Activated T-helper 9 cell treated with anti-CD3 and anti-CD28 coated beads, Interleukin-2, amount 50 U/mL, for 16 hours (primary cell): ENCODE data around the gene F11R.
"Not testable (repeated sequence)": the region's sequence is repeated elsewhere in the genome, so short reads cannot be mapped to it uniquely, and the experiment has no call there.

ENCODE experiments used
- DNase-seq: peaks from one replicate; pipeline ENCODE4 v3.0.0-alpha.2; 2020; ENCODE audit warnings: low read depth

The F11R gene

DNA sequence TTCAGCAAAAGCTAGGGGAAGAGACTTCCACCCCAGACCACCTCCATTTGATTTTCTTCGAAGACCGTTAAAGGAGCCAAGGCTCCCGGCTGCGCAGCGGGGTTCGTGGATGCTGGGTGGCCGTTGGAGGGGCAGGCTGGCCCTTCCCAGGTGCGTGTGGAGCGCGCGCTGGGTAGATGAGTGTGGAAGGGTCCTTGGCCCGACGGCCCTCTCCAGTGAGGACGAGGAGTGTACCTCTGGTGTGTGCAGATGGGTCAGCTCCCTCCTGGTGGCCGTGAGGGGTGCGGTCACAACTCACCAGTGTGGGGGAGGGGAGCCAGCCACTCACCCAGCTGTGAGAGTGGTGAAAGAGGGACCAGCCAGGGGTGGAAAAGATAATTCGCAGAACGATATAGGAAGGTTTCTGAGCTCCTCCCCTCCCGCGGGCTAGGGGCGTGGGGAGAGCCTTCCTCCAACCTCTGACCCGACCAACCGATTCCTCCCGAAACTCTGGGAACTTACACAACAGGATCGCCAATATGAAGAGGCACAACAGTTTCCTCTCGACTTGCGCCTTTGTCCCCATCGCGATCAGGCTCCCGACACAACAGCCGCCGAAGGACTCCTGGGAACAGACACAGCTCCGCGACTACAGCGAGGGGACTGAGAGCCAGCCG is at the start of gene F11R:
Gene F11R (minus strand): TSS at position 644 of the 656 bp plus-strand sequence. CDS start 79 bp downstream, at position 565.
- no peak for DNase-seq

DNA sequence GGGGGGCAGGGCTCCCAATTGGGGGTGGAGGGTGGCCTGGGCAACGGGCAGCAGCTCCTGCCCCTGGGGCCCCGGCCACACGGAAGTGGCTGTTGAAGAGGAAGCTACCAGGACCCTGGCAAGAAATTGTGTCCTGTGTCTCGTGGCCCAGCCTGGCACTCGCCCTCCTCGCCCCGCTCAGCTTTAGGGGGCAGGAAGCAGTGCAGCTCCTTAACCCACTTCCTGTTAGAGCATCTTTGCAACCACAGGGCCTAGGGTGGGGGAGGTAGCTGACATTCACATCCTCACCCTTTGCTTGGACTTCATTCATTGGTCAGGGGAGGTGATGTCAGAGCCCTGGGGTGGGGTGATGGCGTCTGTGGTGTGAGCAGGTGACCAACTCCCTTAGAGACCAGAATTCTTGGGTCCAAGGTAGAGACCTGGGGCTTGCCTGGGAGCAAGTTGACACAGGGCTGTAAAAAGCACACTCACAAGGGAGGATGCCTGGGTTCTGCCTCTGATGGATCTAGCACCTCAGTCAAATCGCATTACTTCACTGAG is 48.8 kb upstream of the F11R start, which contains the start of gene ARHGAP30:
Gene ARHGAP30 (minus strand): TSS at position 161 of the 540 bp plus-strand sequence. CDS start 267 bp downstream, outside the sequence.
- DNase-seq, result peak; percentile 64

DNA sequence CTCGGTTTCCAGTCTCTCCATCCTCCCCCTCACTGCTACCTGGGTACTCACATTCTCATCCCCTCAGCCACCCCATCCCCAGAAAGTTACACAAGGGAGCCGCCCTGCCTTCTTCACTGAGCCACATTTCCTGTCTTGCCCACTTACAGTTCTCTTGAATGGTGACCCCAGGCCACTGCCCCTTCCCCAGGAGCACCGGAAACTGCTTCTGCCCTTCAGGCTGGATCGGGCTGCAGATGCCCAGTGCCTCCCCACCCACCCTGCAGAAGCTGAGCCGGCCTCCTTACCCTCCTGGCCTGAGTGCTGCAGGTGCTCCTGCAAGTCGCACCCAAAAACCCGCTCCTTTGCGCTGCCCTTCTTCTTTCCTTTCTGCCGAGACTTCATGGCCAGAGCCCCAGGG is 48.3 kb upstream of the F11R start:
- DNase-seq, result no peak

DNA sequence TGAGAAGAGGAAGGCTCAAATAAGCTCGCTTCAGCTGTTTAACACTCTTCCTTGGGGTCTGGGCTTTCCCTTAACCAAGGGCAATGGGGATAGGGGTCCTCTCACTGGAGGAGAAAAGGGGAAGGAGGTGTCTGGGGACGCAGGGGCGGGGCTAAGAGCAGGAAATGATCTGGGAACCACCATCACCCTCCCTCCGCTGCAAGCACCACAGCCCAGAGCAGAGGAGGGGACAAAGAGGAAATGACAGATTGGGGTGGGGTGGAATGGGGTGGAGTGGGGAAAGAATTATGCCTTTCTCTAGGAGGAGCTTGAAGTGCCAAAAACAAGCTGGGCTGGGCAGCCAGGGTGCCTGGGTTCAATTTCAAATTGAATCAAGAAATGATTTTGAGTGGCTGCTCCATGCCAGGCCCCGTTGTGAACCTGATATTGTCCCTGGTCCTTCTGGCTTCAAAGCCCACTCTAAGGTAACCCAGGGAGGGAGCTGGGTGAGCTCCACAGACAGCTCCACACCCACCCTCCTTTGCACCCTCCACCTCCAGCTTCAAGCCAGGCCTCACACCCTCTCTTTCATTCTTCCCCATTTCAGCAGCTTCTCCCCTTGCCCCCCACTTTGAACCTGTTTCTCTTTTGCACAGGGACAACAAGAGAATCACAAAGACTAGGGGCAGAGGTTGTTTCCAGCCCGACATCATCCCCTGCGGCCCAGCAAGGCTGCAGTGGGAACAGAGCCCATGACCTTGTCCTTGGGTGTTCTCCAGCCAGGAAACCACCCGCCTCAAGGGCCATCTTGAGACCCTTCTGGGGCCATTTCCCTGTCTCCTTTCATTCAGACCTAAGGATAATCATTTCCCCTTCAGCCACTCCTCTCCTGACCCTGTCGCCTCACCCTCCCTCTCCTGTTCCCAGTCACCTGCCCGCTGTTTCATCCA is 47.6 kb upstream of the F11R start:
- peak; percentile 63 for DNase-seq

DNA sequence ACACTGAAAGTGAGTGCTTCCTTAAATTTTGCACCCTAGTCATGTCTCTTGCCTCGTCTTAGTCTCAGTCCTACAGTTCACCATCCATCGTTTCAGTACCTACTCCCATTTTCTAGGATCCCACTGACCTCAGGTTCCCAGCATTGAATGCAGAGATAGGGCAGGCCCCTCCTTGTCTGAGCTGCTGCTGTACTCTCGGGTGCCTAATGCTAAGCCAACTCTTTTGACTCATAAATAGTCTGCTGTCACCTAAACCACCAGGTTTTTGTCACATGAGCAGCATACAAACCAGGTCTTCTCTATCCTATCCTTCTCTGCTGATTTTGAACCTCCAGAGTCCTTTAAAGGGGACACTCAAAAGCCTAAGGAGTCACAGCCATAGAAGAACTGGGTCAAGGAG is 45.7 kb upstream of the F11R start:
- DNase-seq, result no peak

DNA sequence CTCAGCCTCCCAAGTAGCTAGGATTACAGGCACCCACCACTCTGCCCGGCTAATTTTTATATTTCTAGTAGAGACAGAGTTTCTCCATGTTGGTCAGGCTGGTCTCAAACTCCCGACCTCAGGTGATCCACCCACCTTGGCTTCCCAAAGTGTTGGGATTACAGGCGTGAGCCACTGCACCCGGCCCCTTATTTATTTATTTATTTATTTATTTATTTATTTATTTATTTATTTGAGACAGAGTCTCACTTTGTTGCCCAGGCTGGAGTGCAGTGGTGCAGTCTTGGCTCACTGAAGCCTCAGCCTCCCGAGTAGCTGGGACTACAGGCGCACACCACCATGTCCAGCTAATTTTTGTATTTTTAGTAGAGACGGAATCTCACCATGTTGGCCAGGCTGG is 44.7 kb upstream of the F11R start:
- DNase-seq, result not testable (repeated sequence)

DNA sequence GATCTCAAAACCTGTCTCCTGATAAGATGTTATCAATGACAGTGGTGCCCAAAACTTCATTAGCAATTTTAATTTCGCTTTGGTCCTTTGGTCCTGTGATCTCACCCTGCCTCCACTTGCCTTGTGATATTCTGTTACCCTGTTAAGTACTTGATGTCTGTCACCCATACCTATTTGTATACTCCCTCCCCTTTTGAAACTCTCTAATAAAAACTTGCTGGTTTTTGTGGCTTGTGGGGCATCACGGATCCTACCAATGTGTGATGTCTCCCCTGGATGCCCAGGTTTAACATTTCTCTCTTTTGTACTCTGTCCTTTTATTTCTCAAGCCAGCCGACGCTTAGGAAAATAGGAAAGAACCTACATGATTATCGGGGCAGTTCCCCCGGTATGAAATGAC is 43.0 kb upstream of the F11R start:
- DNase-seq, result not testable (repeated sequence)

DNA sequence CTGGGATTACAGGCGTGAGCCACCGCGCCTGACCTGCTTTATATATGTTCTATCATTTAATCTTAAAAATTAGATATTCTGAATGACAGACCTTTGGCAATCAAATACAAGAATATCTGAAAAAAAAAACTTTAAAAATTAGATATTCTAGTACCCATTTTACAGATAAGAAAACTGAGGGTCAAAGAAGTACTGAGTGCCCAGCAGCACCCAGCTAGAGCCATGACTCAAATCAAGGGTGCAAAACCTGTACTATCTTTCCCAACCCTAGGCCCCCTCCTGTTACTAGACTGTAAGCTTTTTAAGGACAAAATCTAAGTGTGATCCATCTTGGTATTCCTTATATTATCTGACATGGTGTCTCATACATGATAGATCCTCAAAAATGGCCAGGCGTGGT is 40.5 kb upstream of the F11R start:
- no peak for DNase-seq

DNA sequence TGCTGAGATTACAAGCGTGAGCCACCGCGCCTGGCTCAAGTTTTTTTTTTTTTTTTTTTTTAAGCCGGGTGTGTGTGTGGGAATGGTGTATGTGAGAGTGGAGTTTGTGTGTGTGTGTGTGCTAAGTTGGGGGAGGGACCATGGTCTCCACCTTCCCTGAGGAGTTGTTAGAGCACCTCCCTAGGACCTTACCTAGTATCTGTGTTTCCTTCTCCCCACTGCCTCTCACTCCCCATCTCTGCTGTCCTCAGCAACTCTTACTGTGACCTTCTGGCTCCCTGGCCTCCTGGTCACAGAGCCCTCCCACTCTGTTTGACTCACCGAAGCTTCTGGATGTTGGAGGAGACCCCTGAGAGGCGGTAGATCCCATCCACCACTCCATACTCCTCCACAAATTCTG is 38.3 kb upstream of the F11R start:
- DNase-seq, result no peak

DNA sequence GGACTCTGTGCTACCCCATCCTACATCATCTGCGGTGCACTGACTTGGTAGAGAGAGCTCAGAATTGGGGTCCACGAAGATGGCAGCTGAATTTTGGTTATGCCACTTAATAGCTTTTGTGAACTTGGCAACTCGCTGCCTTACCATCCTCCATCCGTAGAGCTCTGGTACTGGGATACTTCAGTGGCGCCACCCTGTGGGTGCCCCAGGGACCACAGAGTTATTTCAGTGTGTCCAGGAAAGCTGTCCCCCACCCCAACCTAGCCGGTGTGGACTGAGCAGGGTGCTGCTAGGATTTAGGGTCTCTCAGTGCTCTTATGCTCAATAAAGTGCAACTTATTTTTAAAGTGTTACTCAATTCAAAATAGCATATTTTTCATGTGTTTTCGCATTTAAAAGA is 33.9 kb upstream of the F11R start:
- DNase-seq, result no peak

DNA sequence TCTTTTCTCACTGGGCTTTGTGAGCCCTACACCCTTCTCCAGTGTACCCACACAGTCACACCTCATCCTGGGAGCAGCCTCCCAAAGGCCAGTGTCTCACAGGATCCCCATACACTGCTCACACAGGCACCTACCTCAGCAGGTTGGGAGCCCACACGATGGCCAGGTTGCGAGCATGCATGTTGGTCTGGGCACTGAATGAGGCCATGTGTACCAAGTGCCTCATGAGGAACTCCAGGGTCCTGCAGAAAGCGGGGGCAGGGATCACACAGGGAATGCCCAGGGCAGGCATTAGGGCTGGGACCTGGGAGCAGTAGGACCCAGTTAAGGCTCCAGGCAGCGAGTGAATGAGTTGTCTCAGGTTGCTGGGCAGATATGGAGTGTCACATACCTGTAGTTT is 33.3 kb upstream of the F11R start:
- no peak for DNase-seq

DNA sequence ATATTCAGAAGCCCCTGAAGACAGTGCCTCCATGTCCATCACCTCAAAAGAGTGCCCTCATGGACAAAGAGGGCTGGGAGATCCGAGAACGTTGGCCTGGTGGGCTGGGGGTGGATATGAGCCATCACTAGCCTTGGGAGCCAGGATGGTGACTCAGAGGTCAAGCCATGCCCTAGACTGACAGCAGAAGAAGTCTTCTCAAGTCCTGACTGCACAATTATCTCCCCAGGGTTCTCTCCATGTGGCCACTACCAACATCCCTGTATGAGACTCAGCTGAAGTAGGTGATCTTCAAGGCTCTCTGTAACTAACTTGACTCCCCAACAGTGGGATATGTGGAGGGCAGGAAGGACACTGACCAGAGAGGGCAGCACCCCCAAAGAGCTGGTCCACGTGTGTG is 31.9 kb upstream of the F11R start:
- no peak for DNase-seq

DNA sequence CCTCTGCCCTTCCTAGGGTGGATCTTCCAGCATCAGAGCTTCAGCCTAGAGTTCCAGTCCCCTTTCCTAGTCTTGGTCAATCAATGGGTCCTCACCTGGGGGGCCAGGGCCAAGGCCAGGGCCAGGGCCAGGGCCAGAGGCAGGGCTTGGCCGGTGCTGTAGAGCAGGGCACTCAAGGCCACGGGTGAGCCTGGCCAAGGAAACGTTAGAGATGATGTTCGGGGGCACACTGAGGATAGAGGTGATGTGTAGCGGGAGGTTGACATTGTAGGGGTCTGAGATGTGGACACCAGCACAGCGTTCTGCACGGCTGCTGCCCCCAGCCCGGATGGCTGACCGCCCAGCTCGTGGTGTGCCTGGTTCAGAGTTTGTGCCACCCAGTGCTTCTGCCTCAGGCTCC is 30.3 kb upstream of the F11R start:
- DNase-seq, result no peak

DNA sequence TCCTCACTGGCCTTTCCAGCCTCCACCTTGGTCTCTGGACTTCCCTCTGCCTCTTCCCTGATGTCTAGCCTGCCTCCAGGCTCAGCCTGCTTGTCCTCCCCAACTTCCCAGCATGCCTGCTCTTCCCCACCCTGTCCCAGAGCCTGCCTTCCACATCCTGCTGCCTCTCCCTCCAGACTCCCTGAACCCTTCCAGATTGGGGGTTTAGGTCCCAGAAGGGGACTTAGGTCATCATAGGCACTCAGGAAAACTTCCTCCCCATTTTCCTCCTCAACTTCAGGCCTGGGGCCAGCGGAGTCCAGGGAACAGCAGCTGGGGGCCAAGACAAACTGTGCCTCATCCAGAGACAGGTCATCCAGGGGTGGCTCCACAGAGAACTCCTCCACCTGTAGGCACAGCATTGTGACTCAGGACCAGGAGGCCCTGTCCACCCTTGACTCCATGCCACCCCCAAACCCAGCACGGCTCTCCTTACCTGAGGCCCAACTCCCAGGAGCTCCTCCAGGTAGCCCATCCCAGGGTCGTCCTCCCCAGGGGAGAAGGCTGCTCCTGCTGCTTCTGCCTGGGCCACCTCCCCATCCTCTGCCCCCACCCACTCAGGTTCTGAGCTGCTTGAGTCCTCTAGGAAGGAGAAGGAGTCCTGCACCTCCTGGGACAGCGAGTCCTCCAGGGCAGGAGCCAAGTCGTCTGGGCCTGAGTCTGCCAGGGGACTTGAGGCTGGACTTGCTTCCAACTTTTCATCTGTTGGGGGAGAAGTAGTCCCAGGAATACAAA is 28.2 kb upstream of the F11R start:
- DNase-seq, result no peak

DNA sequence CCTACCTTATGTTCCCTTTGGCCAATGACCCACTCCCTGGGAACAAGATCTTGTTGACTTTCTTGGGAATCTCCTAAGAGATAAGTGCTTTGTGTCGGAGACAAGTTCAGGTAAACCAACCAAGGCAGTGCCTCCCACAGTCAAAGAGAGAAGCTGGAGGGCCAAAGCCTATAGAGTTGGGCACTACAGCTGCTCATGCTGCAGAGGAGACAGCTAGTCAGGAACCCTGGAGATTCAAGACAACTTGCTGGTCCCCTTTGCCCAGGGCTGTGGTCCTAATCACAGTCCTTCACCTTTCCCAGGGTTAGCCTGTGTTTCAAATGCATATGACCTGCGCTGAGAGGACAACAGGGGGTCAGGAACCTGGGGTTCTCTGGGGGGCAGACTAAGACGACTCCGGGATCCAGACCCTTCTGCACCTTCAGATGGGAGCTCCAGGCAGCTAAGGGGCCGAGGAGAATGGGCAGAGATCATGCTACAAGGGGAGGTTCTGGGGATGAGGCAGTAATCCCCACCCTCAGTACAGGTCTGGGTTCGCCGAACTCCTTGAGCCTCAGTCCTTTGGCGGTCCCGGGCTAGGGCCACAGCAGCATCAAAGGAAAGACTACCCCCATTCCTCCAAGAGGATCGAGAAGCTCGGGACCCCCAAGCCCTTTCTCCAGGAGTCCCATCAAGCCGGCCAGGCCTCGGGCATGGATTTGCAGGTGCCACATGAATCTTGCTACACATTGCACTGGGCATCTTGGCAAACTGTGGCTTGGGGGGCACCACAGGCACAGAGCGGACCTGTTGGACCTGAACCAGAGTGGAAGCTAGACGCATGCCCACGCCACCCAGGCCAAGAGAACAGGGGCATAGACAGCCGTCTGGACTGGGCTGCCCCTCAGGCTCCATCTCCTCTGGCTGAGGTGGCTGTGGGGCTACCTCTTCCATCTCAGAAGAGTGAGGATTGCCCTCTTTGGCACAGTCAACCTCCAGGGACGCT is 26.8 kb upstream of the F11R start:
- DNase-seq, result no peak

DNA sequence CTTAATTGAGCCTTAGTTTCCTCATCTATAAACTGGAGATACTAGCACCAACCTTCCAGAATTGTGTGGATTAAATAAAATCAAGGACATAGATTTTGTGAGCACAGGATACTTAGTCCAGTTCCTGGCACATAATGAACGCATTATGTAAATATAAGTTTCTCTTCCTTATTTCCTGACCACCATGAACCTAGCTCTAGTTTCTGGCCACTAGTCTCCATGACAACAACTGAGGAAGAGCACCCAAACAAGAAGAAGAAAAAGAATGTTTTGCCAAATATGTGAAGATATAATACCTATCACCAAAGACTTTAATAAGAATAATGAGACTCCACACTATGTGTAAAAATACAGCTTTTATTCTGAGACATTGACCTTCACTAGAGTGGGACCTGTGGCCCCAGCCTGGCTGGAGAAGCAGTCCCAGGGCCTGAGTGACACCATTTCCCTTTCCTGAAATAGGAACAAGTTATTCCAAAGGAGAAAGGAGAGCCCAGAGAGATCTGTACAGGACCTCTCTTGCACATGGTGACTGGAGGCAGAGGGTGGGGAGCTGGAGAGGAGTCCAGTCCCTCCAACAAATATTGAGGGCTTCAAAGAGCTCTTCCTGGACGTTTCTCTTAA is 25.8 kb upstream of the F11R start:
- no peak for DNase-seq

DNA sequence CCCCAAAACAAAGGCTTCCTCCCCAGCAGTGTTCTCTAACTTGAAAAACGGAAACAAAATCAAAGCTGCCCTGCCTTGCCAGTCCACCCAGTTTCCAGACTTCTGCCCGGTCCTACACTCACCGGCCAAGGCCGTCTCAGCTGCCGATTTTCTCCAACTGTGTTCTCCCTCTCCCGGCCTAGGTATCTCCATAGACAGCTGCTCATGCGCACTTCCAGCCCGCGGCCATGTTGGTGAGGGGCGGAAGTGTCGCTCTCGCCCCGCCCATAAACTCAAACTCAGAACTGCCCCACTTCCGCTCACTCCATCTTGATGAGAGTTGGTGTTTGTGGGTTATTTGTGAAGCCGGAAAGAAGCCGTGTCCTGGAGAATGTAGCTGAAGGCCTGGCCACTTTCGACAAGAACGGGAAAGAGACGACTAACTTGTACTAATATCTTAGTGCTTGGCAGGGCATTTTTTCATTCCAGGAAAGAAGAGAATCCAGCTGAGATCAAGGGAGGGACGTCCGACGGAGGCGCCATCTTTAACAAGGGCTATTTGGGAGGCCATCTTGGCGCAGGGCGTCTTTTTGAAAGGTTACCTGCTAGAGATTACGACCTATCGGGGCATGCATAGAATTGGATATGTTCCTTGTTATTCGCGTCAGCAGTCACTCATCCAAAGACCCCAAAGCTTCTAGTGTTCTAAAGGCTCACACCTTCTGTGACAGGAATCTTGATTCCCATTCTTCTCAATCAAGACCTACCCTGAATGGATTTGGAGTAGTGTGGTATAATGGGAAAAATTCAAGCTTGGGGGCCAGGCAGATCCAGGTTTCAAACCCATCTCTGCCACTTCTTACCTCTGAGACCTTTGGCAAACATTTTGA is 25.0 kb upstream of the F11R start, which contains the start of gene USF1:
Gene USF1 (minus strand): TSS at position 242 of the 869 bp plus-strand sequence. CDS start 2,702 bp downstream, outside the sequence.
- DNase-seq, result peak; percentile 86

DNA sequence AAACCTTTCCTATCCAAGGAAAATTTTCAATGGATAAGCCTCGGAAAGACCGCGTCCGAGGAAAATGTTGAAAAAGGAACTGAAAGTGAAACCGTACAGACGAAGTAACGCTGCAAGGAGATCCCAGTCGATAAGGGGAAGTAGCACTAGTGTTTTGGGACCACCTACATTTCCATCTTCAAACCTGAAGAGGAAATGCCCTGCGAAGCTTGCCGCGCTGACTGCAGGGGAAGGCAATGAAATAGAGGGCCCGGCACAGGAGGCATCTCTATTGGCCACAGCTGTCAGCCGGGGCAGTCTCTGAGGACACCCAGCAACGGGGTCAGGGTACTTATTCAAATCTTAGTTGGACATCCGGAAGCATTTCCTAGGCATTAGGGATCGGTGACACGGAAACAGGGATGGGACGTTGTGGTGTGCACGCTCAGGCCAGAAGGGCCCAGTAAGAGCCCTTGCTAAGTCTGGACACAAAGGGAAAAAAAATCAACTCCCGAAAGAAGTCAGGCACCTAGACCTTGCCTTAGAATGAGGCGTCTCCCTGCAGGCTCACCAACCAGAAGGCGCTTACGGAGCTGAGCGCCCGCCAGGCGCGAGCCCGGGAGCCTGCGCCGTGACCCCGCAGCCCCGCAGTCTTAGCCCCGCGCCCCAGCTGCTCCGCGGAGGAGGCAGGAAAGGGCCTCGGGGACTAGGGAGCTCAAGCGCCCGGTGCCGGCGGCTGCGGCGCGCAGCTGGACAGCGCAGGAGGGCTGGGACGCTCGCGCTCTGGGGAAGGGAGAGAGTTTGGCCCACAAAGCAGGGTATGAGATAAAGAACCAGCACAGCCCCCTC is 24.2 kb upstream of the F11R start:
- DNase-seq, result no peak

DNA sequence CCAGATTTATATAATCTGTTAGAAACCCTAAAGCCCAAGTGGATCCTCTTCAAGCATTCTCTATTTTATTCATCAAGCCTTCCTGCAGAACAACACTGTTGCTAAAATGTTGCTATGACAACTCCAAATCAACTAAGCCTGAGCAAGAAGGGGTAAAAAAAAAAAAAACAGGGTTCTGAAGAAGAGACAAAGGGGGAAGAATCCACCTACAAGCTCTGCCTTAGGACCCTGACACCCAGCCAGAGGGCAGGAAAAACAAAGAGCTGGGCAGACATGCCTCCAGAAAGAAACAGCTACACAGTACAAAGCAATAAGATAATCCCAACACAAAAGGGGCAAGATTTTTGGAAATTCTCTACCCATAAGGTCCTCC is 23.6 kb upstream of the F11R start:
- no peak for DNase-seq
